ENCODE measurements around the gene KRT8. TPM values are rescaled to one million over a fixed set of nuclear protein-coding genes. Genes with fewer than 3 reads are reported as not detected.

Gene KRT8
- total and polyA plus RNA-seq, 2 of the 13 experiments (the other 11 are each of a cell fraction or from before 2014, with no cell fraction given), result 498 to 718 TPM

GRCh38 chr12:52925717-52926595 is 21.1 kb upstream of the KRT8 start (continued):
- 0 out of 2 replicates have a peak, but pooled peaks have one; percentile 14 for TF ChIP-seq TGIF2 (CRISPR knock-in tag; IDR thresholded peaks at IDR 0.05)
- TF ChIP-seq LBX2 (CRISPR knock-in tag; IDR thresholded peaks at IDR 0.05; ENCODE audit: borderline replicate concordance), result no peak
- TF ChIP-seq CEBPG (CRISPR knock-in tag; IDR thresholded peaks at IDR 0.05), result no peak
- no peak for TF ChIP-seq TCF7L2 (IDR thresholded peaks at IDR 0.05; ENCODE audit: low read depth, low read length)
- peak; percentile 20; the same call in 1 of the 2 replicates for TF ChIP-seq MAZ (IDR thresholded peaks at IDR 0.05; ENCODE audit: borderline replicate concordance, low read depth, low read length)
- TF ChIP-seq MAZ (CRISPR knock-in tag; IDR thresholded peaks at IDR 0.05; ENCODE audit: low read depth), result no peak
- TF ChIP-seq ZNF761 (CRISPR knock-in tag; conservative IDR thresholded peaks at IDR 0.05), result 0 out of 2 replicates have a peak, but pooled peaks have one; percentile 55
- peak; percentile 40; the same call in 1 of the 2 replicates for TF ChIP-seq ELF3 (CRISPR knock-in tag; IDR thresholded peaks at IDR 0.05)
- peak; percentile 52 for TF ChIP-seq SALL1 (CRISPR knock-in tag; IDR thresholded peaks at IDR 0.05)
- TF ChIP-seq CREB1 (IDR thresholded peaks at IDR 0.05), result no peak
- no peak; the same call in 1 of the 2 replicates for TF ChIP-seq CREB1 (CRISPR knock-in tag; IDR thresholded peaks at IDR 0.05)
- peak; percentile 62; the same call in 1 of the 2 replicates for TF ChIP-seq HDAC2 (CRISPR knock-in tag; IDR thresholded peaks at IDR 0.05)
- no peak for TF ChIP-seq ZNF225 (CRISPR knock-in tag; IDR thresholded peaks at IDR 0.05)
- TF ChIP-seq STAT5B (CRISPR knock-in tag; IDR thresholded peaks at IDR 0.05), result no peak
- TF ChIP-seq, protein P1, sequence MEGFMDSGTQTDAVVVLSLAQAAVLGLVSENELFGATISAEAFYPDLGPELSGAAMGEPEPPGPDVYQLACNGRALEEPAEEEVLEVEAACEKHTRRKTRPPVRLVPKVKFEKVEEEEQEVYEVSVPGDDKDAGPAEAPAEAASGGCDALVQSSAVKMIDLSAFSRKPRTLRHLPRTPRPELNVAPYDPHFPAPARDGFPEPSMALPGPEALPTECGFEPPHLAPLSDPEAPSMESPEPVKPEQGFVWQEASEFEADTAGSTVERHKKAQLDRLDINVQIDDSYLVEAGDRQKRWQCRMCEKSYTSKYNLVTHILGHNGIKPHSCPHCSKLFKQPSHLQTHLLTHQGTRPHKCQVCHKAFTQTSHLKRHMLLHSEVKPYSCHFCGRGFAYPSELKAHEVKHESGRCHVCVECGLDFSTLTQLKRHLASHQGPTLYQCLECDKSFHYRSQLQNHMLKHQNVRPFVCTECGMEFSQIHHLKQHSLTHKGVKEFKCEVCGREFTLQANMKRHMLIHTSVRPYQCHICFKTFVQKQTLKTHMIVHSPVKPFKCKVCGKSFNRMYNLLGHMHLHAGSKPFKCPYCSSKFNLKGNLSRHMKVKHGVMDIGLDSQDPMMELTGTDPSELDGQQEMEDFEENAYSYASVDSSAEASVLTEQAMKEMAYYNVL (CRISPR knock-in tag; IDR thresholded peaks at IDR 0.05; ENCODE audit: borderline replicate concordance), result peak; percentile 46; the same call in 1 of the 2 replicates
- TF ChIP-seq ZNF501 (CRISPR knock-in tag; IDR thresholded peaks at IDR 0.05), result no peak
- no peak for TF ChIP-seq ZNF766 (CRISPR knock-in tag; IDR thresholded peaks at IDR 0.05; ENCODE audit: borderline replicate concordance)
- TF ChIP-seq, protein P2, sequence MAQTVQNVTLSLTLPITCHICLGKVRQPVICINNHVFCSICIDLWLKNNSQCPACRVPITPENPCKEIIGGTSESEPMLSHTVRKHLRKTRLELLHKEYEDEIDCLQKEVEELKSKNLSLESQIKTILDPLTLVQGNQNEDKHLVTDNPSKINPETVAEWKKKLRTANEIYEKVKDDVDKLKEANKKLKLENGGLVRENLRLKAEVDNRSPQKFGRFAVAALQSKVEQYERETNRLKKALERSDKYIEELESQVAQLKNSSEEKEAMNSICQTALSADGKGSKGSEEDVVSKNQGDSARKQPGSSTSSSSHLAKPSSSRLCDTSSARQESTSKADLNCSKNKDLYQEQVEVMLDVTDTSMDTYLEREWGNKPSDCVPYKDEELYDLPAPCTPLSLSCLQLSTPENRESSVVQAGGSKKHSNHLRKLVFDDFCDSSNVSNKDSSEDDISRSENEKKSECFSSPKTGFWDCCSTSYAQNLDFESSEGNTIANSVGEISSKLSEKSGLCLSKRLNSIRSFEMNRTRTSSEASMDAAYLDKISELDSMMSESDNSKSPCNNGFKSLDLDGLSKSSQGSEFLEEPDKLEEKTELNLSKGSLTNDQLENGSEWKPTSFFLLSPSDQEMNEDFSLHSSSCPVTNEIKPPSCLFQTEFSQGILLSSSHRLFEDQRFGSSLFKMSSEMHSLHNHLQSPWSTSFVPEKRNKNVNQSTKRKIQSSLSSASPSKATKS (CRISPR knock-in tag; IDR thresholded peaks at IDR 0.05), result no peak
- 0 out of 2 replicates have a peak, but pooled peaks have one; percentile 23 for TF ChIP-seq KLF11 (CRISPR knock-in tag; IDR thresholded peaks at IDR 0.05)
- TF ChIP-seq, protein P3, sequence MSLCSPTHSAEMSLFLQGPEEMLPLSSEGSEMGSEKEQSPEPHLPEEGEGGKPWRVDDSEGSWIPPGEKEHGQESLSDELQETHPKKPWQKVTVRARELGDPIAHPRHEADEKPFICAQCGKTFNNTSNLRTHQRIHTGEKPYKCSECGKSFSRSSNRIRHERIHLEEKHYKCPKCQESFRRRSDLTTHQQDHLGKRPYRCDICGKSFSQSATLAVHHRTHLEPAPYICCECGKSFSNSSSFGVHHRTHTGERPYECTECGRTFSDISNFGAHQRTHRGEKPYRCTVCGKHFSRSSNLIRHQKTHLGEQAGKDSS (CRISPR knock-in tag; IDR thresholded peaks at IDR 0.05; ENCODE audit: borderline replicate concordance, low read depth), result peak; percentile 27; the same call in 1 of the 2 replicates
- TF ChIP-seq MZF1 (CRISPR knock-in tag; IDR thresholded peaks at IDR 0.05; ENCODE audit: borderline replicate concordance), result no peak
- no peak for TF ChIP-seq ZSCAN31 (CRISPR knock-in tag; IDR thresholded peaks at IDR 0.05; ENCODE audit: low read depth)
- TF ChIP-seq PTBP1 (IDR thresholded peaks at IDR 0.05; ENCODE audit: low read depth, low read length, poor library complexity, severe bottlenecking), result no peak
